OCI-LY3 (cell line): ENCODE results near the gene EPHA6.

Source experiments
- EZH2phosphoT487 ChIP-seq: fragments of 200-600 bp; shearing (Covaris generic); IDR thresholded peaks from 2 replicates; pipeline ENCODE4 v1.6.1; 2018; ENCODE audit warnings: antibody characterized with exemption, mixed run types, low read depth
- TF ChIP-seq, protein P1 (sequence below): fragments of 200-600, 300-600 bp; sonication (generic); IDR thresholded peaks from 2 replicates; pipeline ENCODE4 v1.5.1; 2014; ENCODE audit warnings: antibody characterized with exemption, low read length, low read depth

DNA sequence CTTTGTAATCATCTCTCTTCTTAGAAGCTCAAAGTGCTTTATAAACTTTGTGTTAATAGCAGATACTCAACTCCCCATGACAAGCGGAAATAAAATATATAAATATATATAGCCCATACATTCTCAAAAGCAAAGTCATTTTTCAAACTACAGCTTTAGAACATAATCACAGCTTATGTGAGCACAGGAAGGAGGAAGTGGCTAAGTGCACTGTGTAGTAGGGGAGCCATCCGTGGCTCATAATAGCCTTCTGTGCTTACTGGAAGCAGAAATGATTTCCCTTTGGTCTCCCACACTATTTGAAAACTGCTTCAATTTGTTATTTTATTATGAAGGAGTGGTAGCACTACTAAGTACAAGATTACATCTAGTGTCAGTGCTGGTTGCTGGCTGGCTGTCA, 798.7 kb downstream of the EPHA6 start:
- TF ChIP-seq, protein P1, sequence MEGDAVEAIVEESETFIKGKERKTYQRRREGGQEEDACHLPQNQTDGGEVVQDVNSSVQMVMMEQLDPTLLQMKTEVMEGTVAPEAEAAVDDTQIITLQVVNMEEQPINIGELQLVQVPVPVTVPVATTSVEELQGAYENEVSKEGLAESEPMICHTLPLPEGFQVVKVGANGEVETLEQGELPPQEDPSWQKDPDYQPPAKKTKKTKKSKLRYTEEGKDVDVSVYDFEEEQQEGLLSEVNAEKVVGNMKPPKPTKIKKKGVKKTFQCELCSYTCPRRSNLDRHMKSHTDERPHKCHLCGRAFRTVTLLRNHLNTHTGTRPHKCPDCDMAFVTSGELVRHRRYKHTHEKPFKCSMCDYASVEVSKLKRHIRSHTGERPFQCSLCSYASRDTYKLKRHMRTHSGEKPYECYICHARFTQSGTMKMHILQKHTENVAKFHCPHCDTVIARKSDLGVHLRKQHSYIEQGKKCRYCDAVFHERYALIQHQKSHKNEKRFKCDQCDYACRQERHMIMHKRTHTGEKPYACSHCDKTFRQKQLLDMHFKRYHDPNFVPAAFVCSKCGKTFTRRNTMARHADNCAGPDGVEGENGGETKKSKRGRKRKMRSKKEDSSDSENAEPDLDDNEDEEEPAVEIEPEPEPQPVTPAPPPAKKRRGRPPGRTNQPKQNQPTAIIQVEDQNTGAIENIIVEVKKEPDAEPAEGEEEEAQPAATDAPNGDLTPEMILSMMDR, result no peak
- no peak for TF ChIP-seq EZH2phosphoT487
